ENCODE data around the gene TP53RK.

DNA sequence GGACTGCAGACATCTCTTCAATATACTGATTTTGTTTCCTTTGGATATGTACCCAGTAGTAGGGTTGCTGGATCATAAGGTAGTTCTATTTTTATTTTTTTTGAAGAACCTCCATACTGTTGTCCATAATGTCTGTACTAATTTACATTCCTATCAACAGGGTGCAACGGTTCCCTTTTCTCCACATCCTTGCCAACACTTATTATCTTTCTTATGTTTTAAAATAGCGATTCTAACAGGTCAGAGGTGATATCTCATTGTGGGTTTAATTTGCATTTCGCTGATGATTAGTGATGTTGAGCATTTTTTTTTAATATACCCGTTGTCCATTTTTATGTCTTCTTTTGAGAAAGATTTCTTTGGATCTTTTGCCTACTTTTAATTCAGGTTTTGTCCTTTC lies 2.0 kb upstream of the TP53RK start:
- TF ChIP-seq POLR2AphosphoS5 (IDR thresholded peaks at IDR 0.05; ENCODE audit: low read depth, low read length) (no peak), POLR2A (IDR thresholded peaks at IDR 0.05; ENCODE audit: low read depth, low read length) (no peak), TAF1 (IDR thresholded peaks at IDR 0.05; ENCODE audit: low read depth, low read length) (no peak), PAX5 (IDR thresholded peaks at IDR 0.05; ENCODE audit: insufficient read depth, low read length, severe bottlenecking) (no peak), SPI1 (IDR thresholded peaks at IDR 0.05; ENCODE audit: low read depth, low read length) (no peak)
